ENCODE data around the gene SYDE1. TPM values are rescaled to one million over a fixed set of nuclear protein-coding genes. Genes with fewer than 3 reads are reported as not detected.

The SYDE1 gene
- total and polyA plus RNA-seq, 8 donors: 2.5 to 6.1 (median 3.8) TPM

- H3K4me1 ChIP-seq: no peaks in the 10 kb centered on the region
- no peaks in the 10 kb centered on the region for H3K27me3 ChIP-seq
- no peak overlapping the region for H3K27ac ChIP-seq
- DNase-seq (peak in 1 of 6 donors; percentile 63), ATAC-seq (no peak), FAIRE-seq (no peak)
- no peak for TF ChIP-seq CTCF (IDR thresholded peaks at IDR 0.05)
- 88 to 89% methylated on average over 34 to 42 of the region's 42 CpGs for WGBS, 2 donors
- intact Hi-C loops (cut with DNase I): no loop called here
- H3K36me3 ChIP-seq: peaks cover 0 to 6% (median 0%) of the 10 kb centered on the region in 3 donors
- H3K9me3 ChIP-seq: no peaks in the 10 kb centered on the region
- H3K4me3 ChIP-seq: no peak overlapping the region
Measured at GRCh38 chr19:15161028-15161984, 54.1 kb downstream of the SYDE1 start.

Other genes starting within 250 kb of the SYDE1 start
- gene OR7A17, start 221.3 kb upstream of the SYDE1 start, total RNA-seq: not detected
- gene OR7A17, start 221.3 kb upstream of the SYDE1 start, polyA plus RNA-seq: not detected
- gene OR7C2, start 165.9 kb upstream of the SYDE1 start, total RNA-seq: not detected
- gene OR7C2, start 165.9 kb upstream of the SYDE1 start, polyA plus RNA-seq: not detected
- gene SLC1A6, start 127.5 kb upstream of the SYDE1 start, total RNA-seq: under 1 TPM in 2 of 6 donors, not detected in 4; 0.15 to 0.38 TPM
- under 1 TPM in 1 of 2 donors, not detected in 1; 0.23 TPM for gene SLC1A6, start 127.5 kb upstream of the SYDE1 start, polyA plus RNA-seq
- under 1 TPM in 3 of 6 donors, not detected in 3; 0.14 to 0.25 (median 0.14) TPM for gene CASP14, start 57.9 kb upstream of the SYDE1 start, total RNA-seq
- under 1 TPM; 0.04 to 0.73 TPM for gene CASP14, start 57.9 kb upstream of the SYDE1 start, polyA plus RNA-seq
- not detected for gene OR1I1, start 25.2 kb upstream of the SYDE1 start, total RNA-seq
- gene OR1I1, start 25.2 kb upstream of the SYDE1 start, polyA plus RNA-seq: not detected
- 10 to 100 TPM in 5 of 6 donors, 1 to 10 TPM in 1; 8.4 to 29.4 (median 13.4) TPM for gene NOTCH3, start 93.6 kb downstream of the SYDE1 start, total RNA-seq
- gene NOTCH3, start 93.6 kb downstream of the SYDE1 start, polyA plus RNA-seq: 1 to 10 TPM; 7.3 to 8.0 TPM
- gene EPHX3, start 125.0 kb downstream of the SYDE1 start, total RNA-seq: under 1 TPM in 4 of 6 donors, not detected in 2; 0.09 to 0.59 (median 0.17) TPM
- gene EPHX3, start 125.0 kb downstream of the SYDE1 start, polyA plus RNA-seq: under 1 TPM in 1 of 2 donors, not detected in 1; 0.16 TPM
- gene BRD4, start 225.1 kb downstream of the SYDE1 start, total RNA-seq: 10 to 100 TPM; 36.2 to 53.3 (median 39.9) TPM
- gene BRD4, start 225.1 kb downstream of the SYDE1 start, polyA plus RNA-seq: 10 to 100 TPM; 16.9 to 41.2 TPM